ENCODE data around the gene ACAD9. TPM values are rescaled to one million over a fixed set of nuclear protein-coding genes. Genes with fewer than 3 reads are reported as not detected.
"Not testable (repeated sequence)": the region's sequence is repeated elsewhere in the genome, so short reads cannot be mapped to it uniquely, and the experiment has no call there.

ACAD9 gene
- total RNA-seq, 6 experiments from 2014 or later = 28.5 to 36.9 (median 28.9) TPM

GRCh38 chr3:128878556-128879124 lies 780 bp upstream of the ACAD9 start:
- H3K4me1 ChIP-seq = peaks cover 0 to 29% (median 3%) of the 10 kb centered on the region in 4 donors
- no peaks in the 10 kb centered on the region for H3K9me3 ChIP-seq
- no peaks in the 10 kb centered on the region for H3K36me3 ChIP-seq
- DNase-seq = no peak
- H3K4me3 ChIP-seq = peak overlapping the region; percentile 77 to 92 (median 88)
- WGBS (ENCODE audit: insufficient coverage, low coverage, low lambda C conversion rate, missing lambda C conversion rate) = 2% methylated on average over 14 of the region's 14 CpGs
- H3K27ac ChIP-seq = peak overlapping the region; percentile 72 to 92 (median 87)
- TF ChIP-seq POLR2A (IDR thresholded peaks at IDR 0.05) = no peak
- TF ChIP-seq, protein P1, sequence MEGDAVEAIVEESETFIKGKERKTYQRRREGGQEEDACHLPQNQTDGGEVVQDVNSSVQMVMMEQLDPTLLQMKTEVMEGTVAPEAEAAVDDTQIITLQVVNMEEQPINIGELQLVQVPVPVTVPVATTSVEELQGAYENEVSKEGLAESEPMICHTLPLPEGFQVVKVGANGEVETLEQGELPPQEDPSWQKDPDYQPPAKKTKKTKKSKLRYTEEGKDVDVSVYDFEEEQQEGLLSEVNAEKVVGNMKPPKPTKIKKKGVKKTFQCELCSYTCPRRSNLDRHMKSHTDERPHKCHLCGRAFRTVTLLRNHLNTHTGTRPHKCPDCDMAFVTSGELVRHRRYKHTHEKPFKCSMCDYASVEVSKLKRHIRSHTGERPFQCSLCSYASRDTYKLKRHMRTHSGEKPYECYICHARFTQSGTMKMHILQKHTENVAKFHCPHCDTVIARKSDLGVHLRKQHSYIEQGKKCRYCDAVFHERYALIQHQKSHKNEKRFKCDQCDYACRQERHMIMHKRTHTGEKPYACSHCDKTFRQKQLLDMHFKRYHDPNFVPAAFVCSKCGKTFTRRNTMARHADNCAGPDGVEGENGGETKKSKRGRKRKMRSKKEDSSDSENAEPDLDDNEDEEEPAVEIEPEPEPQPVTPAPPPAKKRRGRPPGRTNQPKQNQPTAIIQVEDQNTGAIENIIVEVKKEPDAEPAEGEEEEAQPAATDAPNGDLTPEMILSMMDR (IDR thresholded peaks at IDR 0.05) = no peak
- H3K27me3 ChIP-seq = no peaks in the 10 kb centered on the region
- ATAC-seq = peak; percentile 39 to 61 (median 57)
- intact Hi-C loops (cut with DNase I) = no loop called here

GRCh38 chr3:128879991-128880390 lies 571 bp downstream of the ACAD9 start:
- ATAC-seq (no peak), DNase-seq (no peak)
- Histone ChIP-seq H3K4me3 (peak overlapping the region; percentile 77 to 92 (median 88)), H3K27me3 (no peaks in the 10 kb centered on the region), H3K36me3 (no peaks in the 10 kb centered on the region), H3K27ac (peak overlapping the region; percentile 72 to 92 (median 87)), H3K9me3 (no peaks in the 10 kb centered on the region), H3K4me1 (peaks cover 0 to 36% (median 3%) of the 10 kb centered on the region in 4 donors)
- WGBS (ENCODE audit: insufficient coverage, low coverage, low lambda C conversion rate, missing lambda C conversion rate) = 0% methylated on average over 1 of the region's 6 CpGs
- TF ChIP-seq, protein P1 (IDR thresholded peaks at IDR 0.05) = no peak
- no peak for TF ChIP-seq POLR2A (IDR thresholded peaks at IDR 0.05)
- intact Hi-C loops (cut with DNase I) = no loop called here

DNA sequence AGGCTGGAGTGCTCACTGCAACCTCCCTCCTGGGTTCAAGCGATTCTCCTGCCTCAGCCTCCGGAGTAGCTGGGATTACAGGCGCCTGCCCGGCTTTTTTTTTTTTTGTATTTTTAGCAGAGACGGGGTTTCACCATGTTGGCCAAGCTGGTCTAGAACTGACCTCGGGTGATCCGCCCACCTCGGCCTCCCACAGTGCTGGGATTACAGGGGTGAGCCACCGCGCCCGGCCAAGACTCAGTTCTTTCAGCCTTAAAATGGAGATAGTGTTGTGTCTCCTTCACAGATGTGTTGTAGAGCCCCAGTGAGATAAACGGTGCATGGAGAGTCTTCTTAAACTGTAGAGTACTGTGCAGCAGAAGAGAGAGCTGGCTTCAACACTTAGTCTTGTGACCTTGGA lies 1.0 kb downstream of the ACAD9 start:
- H3K27ac ChIP-seq; H3K9me3 ChIP-seq; H3K27me3 ChIP-seq; intact Hi-C loops (cut with DNase I); H3K36me3 ChIP-seq; DNase-seq; ATAC-seq: not testable (repeated sequence)
- Histone ChIP-seq H3K4me3 (peak overlapping the region in 2 of 3 donors; percentile 77 to 88), H3K4me1 (peaks cover 0 to 41% (median 3%) of the 10 kb centered on the region in 4 donors)
- WGBS (ENCODE audit: insufficient coverage, low coverage, low lambda C conversion rate, missing lambda C conversion rate) = 85% methylated on average over 12 of the region's 12 CpGs

- Histone ChIP-seq H3K36me3 (peaks cover 0 to under 1% (median 0%) of the 10 kb centered on the region in 4 donors), H3K9me3 (no peaks in the 10 kb centered on the region), H3K27me3 (no peaks in the 10 kb centered on the region), H3K4me1 (peaks cover 0 to 41% (median 3%) of the 10 kb centered on the region in 4 donors), H3K27ac (no peak overlapping the region), H3K4me3 (no peak overlapping the region)
- DNase-seq (no peak), ATAC-seq (no peak)
- TF ChIP-seq POLR2A (IDR thresholded peaks at IDR 0.05) = no peak
- TF ChIP-seq, protein P1 (IDR thresholded peaks at IDR 0.05) = no peak
- 90% methylated on average over 6 of the region's 6 CpGs for WGBS (ENCODE audit: insufficient coverage, low coverage, low lambda C conversion rate, missing lambda C conversion rate)
- intact Hi-C loops (cut with DNase I) = no loop called here
These were observed 2.2 kb downstream of the ACAD9 start for GRCh38 chr3:128881576-128881975.

DNA sequence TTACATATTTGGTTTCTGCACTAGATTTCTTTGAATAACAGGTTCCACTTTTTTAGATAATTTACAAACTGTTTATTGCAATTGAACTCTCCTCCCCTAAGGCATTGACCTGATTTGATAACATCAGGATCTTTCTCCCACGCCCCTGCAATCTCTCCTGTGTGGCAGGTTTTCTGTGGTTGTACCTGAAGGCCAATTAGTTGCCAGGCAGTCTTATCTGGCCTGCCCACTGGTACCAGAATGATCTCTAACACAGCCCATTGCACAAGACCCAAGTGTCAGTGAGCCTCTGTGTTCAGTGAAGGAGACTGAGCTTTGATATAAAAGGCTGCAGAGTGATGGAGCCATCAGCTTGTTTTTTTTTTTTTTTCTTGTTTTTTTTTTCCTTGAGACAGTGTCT lies 3.3 kb downstream of the ACAD9 start:
- Histone ChIP-seq H3K27me3 (no peaks in the 10 kb centered on the region), H3K4me1 (peaks cover 0 to 41% (median 3%) of the 10 kb centered on the region in 4 donors), H3K27ac (no peak overlapping the region), H3K9me3 (no peaks in the 10 kb centered on the region), H3K36me3 (peaks cover 0 to 10% (median 0%) of the 10 kb centered on the region in 4 donors), H3K4me3 (no peak overlapping the region)
- ATAC-seq (no peak), DNase-seq (no peak)
- 57% methylated on average over 1 of the region's 1 CpG for WGBS (ENCODE audit: insufficient coverage, low coverage, low lambda C conversion rate, missing lambda C conversion rate)
- no peak for TF ChIP-seq POLR2A (IDR thresholded peaks at IDR 0.05)
- TF ChIP-seq, protein P1 (IDR thresholded peaks at IDR 0.05) = no peak
- intact Hi-C loops (cut with DNase I) = no loop called here
